DMS 273 treated with DMSO at 0.1 percent for 48 hours (cell line): ENCODE results near the gene PLEKHG2.
"Not testable (repeated sequence)": the region's sequence is repeated elsewhere in the genome, so short reads cannot be mapped to it uniquely, and the experiment has no call there.

ENCODE experiments used
- DNase-seq: peaks from one replicate; lab custom pipeline; 2025; lab: John Stamatoyannopoulos, UW

Gene PLEKHG2, protein sequence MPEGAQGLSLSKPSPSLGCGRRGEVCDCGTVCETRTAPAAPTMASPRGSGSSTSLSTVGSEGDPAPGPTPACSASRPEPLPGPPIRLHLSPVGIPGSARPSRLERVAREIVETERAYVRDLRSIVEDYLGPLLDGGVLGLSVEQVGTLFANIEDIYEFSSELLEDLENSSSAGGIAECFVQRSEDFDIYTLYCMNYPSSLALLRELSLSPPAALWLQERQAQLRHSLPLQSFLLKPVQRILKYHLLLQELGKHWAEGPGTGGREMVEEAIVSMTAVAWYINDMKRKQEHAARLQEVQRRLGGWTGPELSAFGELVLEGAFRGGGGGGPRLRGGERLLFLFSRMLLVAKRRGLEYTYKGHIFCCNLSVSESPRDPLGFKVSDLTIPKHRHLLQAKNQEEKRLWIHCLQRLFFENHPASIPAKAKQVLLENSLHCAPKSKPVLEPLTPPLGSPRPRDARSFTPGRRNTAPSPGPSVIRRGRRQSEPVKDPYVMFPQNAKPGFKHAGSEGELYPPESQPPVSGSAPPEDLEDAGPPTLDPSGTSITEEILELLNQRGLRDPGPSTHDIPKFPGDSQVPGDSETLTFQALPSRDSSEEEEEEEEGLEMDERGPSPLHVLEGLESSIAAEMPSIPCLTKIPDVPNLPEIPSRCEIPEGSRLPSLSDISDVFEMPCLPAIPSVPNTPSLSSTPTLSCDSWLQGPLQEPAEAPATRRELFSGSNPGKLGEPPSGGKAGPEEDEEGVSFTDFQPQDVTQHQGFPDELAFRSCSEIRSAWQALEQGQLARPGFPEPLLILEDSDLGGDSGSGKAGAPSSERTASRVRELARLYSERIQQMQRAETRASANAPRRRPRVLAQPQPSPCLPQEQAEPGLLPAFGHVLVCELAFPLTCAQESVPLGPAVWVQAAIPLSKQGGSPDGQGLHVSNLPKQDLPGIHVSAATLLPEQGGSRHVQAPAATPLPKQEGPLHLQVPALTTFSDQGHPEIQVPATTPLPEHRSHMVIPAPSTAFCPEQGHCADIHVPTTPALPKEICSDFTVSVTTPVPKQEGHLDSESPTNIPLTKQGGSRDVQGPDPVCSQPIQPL (N-terminal part only)

DNA sequence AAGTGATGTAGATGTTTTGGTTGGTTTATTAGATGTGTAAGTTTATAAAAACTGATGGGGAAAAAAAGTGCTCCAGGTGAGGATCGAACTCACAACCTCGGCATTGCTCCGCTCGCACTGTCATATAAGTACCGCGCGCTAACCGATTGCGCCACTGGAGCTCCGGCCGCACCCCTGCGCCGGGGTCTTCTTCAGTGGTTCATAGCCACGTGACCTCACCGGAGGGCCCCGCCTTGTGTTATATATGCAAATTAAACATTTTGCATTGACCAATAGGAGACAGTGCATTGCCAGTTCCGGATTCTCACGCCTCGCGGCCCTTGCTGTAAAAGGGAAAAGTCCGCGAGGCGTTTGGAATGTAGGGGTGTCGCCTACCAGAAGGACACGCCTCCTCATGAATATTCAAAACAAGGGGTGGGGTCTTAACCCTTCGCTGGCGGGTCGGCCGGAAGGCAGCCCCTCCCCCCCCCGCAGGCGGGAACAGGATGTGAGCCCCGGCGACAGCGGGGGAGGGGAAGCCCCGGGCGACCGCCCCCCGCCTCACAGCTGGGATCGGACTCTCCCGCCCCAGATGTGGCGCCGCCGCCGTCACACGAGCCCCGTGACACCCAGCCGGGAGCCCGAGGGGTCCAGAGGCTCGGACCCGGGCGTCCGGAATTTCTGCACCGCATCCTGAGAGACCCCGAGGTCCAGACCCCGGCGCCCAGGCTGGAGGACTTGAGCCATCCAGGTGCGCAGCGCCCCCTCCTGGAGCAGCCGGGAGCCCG is at the start of gene PLEKHG2:
Gene PLEKHG2 (plus strand): TSS at position 570 of the 767 bp plus-strand sequence. CDS start 1,418 bp downstream, outside the sequence.
- peak; percentile 97 for DNase-seq

DNA sequence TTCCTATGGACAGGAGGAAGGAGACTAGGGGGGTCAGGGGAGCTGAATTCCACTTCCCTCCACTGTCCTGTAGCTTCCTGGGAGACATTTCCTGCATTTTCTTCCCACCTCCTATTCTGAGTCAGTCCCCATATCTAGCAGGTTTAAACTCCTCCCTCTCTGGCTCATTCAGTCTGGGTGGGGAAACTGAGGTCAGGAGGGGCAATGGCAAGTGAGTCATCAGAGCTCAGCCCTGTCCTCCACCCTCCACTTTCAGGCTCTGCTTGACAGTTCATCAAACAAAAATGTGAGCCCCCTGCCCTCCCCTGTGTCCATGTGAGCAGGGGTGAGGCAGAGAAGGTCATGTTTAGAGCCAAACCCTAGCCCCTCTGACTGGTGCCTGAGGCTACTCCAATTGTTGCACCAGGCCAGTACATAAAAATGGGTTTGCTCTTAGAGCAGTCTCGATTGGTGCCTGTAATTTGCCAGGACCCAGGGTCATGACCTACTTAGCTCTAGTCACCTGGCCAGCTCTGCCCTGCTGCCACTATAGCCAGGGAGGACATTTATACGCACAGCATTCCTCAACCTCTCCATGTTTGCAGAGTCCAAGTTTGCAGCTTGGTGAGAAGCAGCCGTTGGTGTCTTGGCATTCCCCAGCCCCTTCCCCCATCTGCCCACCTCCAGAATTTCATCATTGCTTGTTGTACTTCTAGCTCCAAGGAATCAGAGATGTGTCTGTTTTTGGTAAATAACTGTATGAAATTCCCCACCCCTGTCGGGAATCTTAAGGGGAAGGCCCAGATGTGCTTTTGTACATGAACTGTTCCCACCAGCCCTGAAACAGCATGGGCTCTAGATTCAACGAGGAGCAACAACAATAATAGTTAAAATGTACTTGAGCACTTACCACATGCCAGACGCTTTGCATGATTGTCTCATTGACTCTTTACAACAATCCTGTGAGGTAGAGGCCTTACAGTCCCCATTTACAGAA is 49.5 kb upstream of the PLEKHG2 start:
- no peak for DNase-seq

DNA sequence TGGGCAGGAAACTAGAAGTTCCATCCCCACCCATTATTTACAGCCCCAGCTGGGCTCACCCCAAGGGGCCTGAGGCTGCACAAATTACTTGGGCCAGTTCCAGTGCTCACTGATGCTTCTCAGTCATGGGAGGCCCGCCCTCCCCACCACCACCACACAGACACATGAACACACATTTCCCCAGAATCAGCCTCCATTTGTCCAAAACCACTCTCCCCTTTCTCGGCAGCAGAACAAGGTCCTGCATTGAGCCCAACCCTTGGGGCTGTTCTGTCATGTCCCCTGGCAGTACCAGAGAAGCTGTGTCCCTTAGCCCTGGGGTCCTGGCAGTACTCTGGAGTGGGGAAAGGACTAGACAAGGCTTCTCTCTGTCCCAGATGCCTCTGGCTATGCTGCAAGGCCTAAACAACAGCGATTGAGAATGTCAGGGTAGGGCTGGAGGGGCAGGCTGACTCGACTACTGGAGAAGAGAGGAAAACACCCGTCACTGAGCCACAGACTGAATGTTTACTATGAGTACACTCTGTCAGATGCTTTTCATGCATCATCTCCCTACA is 48.5 kb upstream of the PLEKHG2 start:
- no peak for DNase-seq

DNA sequence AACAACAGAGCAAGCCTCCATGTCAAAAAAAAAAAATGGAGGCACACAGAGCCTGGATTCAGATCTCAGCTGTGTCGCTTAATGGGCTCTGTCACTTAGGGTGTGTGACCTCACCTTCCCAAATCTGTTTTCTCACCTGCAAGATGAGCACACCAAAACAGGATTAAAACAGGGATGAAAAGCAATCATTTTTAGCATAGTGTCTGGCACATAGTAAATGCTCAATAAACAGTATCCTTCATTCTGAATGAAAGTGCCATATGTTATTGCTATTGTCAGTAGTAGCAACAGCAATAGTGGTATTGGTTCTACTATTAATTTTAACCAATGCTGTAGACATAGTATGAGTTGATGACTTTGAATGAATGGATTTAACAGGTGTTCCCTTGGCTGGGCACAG is 46.9 kb upstream of the PLEKHG2 start:
- no peak for DNase-seq

DNA sequence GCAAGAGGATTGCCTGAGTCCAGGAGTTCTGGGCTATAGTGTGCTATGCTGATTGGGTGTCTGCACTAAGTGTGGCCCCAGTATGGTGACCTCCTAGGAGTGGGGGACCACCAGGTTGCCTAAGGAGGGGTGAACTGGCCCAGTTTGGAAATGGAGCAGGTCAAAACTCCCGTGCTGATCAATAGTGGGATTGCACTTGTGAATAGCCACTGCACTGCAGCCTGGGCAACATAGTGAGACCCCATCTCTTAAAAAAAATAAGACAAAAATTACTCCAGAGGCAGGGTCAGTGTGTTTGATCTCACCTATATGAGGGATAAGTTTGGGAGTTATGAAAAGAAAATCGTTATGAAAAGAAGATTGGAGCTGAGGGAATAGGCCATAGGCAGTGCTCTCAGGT is 43.3 kb upstream of the PLEKHG2 start:
- no peak for DNase-seq

DNA sequence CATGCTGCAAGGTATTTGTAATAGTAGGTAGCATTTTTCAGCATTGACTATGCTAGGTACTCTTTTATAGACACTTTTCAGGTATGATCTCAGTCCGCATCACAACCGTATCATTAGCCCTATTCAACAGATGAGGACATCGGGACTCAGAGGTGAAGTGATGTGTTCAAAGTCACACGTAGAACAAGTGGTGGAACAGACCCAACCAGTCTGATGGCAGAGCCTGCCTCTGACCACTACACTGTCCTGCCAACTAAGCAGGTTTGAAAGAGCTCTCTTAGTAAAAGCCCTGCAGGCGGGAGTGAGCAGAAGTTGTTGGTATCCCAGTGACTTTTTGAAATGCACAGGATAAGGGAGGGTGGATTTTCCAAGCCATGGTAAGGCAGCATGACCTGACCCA is 41.7 kb upstream of the PLEKHG2 start:
- no peak for DNase-seq

DNA sequence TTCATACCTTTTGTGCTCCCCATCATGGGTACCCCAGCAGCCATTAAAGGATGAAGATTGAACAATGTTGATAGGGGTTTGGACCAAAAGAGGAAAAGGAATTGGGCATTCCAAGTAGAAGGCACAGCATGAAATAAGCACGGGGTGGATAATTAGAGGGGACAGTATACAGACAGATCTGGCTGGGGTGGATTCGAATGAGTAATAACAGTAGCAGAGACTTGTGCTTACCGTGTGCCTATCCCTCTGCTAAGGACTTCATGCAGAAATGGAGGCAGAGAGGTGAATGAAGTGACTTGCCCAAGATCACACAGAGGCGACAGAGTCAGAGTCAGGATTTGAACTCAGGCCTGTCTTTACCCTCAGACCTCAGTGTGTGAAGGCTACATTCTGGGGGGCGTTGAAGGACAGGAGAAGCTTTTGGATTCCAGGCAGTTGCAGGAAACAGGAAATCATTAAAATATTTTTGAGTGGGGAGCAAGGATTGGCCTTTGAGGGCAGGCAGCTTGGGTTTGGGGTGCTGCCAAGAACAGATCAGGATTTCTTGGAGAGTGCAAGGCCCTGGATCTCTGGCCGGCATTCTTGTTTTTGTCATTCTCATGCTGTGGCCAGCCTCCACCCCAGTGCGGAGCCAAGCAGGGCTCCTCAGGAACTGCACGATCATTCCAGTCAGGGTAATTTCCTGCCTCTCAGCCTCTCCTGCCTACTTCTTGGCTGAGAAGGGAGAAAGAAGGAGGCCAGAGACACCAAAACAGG is 40.2 kb upstream of the PLEKHG2 start:
- no peak for DNase-seq

DNA sequence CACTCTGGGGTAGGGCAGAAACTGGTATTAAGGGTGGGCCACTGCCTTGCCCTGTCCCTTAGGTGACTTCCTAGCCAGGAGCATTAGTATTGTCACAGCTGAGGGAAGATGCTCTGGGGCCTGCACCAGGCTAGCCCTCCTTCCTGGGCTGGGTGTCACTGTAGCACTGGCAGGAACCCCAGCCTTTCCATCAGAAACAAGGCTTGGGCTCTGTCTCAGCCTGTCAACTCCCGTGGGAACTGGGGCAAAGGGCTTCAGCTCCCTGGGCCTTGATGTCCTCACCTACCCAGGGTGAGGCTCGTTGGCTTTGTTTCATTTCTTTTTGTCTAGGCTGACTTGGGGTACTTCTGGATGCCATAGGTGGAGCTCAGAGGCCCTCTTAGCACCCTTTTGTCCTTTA is 39.5 kb upstream of the PLEKHG2 start:
- DNase-seq: no peak

DNA sequence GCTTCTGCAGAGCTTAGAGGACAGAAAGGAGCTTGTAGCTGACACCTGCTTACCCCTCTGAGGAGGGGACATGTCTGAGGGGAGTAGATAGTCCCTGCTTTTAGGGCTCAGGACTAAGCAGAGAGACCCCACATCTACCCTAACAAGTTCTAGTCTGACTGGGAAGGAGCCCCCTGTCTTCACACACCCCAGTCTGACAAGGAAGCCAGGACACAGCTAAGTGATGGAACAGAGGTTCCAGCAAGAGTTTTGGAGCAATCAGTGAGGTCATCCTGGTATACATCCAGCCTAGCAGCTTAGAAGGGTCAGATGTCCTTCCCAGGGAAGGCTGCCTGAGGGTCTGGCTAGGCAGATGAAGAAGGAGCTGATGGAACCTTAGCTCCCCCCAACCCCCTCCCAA is 36.5 kb upstream of the PLEKHG2 start:
- no peak for DNase-seq

DNA sequence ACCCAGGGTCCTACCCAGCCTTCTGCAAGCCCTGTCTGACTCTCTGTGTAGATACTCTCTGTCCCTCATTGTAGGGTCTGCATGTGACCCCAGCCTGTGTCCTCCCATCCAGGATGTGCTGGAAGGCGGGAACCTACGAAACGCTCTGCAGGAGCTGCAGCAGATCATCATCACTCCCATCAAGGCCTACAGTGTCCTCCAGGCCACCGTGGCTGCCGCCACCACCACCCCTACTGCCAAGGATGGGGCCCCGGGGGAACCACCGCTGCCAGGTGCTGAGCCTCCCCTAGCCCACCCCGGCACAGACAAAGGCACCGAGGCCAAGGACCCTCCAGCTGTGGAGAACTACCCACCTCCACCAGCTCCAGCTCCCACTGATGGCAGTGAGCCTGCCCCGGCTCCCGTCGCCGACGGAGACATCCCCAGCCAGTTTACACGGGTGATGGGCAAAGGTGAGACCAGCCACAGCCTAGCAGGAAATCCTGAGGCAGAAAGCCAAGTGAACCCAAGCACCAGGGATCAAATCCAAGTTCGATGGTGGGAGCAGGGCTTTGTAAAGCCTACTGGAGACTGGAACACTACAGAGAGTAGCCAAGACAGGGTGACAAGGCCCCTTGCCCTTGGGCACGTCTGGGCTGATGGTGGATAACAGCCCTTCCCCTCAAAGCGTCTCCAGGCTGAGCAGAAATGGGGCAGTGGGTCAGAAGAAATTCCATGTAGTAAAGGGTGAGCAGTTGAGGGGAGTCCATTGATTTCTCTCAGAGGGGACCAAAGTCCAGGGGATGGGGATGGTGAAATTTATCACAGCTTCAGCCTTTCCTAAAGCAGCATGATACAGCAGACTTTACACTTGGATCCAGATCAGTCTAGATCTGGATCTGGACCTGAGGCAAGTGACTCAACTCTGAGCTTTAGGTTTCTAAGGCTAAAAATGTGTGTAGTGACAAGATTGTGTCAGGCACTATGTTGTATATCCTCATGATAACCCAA is 34.8 kb upstream of the PLEKHG2 start:
- no peak for DNase-seq

DNA sequence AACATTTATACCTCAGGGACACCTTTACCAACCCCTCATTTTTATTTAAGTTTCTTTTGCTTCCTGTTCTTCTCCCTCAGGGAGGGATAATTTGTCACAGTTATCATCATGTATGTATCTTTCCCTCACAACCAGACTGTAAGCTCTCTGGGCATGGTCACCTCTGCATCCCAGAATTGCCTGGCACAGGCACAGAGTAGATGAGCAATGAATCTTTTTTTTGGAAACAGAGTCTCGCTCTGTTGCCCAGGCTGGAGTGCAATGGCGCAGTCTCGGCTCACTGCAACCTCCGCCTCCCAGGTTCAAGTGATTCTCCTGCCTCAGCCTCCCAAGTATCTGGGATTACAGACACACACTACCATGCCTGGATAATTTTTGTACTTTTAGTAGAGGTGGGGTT is 33.1 kb upstream of the PLEKHG2 start:
- not testable (repeated sequence) for DNase-seq

DNA sequence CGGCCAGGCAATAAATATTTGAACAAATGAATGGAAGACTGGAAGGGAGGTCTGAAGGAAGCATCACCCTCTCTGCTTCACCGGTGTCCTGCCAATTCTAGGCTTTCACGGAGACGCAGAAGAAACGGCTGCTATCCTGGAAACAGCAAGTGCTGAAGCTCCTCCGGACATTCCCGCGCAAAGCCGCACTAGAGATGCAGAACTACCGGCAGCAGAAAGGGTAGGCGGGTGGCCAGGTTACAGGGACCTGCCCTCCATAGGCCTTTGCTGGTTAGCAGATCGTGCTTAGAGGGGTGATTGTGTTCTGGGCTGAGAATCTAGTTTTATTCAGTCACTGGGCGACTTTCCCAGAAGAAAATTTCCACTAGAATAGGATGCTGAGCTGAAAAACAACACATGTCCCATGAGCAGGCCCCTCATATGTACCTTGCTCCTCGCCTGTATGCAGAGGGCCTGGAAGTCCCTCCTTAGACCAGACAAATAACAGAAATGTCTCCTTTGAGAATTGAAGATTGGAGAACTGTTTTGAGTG is 32.5 kb upstream of the PLEKHG2 start:
- no peak for DNase-seq

DNA sequence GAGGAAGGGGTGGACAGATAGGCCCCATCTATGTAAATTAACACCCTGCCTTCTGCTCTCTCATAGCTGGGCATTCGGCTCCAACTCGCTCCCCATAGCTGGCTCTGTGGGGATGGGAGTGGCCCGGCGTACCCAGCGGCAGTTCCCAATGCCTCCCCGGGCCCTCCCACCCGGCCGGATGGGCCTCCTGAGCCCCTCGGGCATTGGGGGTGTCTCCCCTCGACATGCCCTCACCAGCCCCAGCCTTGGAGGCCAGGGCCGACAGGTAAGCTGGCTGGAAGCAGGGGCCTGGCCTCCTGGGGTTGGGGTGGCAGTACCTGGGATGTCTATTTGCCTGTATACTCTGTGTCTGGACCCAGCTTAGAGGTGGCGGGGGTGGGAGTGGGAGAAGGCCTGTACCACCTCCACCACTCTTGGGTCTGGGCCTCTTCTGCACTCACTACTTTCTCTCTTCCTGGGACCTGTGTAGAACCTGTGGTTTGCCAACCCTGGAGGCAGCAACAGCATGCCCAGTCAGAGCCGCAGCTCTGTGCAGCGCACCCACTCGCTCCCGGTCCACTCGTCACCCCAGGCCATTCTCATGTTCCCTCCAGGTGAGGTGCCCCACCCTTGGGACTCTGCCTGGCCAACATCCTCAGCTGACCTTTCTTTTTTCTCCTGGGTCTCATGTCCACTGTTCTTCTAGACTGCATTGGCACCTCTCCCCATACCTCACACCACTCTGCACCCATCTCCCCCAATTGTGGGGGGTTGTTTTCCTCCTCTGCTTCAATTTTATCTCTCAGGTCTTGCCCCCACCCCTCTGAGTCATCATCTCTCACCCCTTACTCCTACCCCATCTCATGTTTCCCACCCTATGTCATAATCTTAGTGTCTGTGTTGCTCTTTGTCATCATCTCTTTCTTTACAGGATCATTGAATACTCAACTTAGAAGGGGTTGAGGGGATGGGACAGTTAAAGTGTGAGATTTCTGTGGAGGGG is 31.7 kb upstream of the PLEKHG2 start:
- no peak for DNase-seq

DNA sequence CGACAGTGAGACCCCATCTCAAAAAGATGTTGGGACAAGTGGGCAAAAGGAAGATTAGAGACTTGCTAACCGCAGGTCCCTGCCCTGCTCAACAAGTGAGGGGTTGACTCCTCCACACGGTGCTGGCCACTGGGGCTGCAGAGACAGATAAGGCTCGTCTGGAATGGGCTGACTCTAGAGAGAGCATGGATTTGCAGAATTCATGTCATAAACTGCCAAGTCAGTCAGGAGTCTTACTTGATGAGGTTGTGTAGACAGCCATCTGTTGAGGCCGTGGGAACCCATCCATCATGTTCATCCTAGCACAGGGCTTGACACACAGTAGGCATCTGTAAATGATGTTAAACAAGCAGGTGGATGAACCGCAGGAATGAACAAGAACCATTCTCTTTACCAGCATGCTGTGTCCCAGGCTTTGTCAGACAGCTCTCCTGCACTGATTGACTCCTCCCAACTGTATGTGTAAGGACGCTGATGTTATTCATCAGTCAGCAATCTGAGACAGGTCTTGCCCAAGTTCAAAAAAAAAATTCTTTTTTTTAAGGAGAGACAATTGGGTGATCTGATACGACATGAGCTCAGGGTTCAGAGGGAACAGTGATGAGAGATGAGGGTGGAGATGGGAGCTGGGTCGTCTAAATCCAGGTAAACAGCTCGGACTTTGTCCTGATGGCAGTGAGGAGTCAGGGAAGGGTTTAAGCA is 30.4 kb upstream of the PLEKHG2 start:
- no peak for DNase-seq

DNA sequence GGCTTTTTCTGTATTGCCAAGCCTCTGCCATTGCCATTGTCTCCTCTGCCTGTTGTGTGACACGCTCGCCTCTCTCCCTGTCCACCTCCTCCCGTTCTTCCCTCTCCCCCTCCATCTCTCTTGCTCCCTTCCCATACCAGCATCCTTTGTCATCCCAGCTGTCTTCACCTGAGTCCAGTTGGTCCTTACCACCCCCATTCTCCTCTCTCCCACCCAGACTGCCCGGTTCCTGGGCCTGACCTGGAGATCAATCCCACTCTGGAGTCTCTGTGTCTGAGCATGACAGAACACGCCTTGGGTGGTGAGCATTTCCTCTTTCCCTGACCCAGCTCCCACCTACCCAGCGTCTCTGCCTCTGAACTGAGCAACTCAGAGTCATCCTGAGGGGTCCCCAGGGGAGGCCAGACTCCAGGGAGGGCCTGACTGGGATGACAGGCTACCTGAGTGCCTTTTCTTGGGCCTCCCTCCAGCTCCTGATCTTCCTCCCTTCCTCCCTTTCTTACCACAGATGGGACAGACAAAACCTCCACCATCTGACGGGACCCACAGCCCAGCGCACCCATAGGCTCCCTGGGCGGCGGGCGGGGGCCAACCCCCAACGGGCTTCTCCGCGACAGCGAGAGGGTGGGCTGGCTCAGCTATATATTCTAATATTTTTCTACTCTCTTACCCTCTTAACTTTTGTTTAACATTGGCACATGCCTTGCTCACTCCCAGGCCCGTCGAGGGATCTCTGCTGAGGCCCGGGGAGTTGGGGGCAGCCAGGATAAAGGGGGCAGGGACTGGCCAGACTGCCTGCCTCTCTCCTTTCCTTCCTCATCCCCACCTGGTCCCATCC is 29.3 kb upstream of the PLEKHG2 start:
- no peak for DNase-seq
